Measurements from ENCODE around the gene PROZ.
A peak's percentile ranks its signal among the peaks of the same experiment; 100 is the strongest.

Gene PROZ

GRCh38 chr13:113208421-113209335 lies 50.2 kb downstream of the PROZ start, which contains the start of gene PCID2 (continued):
- TF ChIP-seq, protein P1, sequence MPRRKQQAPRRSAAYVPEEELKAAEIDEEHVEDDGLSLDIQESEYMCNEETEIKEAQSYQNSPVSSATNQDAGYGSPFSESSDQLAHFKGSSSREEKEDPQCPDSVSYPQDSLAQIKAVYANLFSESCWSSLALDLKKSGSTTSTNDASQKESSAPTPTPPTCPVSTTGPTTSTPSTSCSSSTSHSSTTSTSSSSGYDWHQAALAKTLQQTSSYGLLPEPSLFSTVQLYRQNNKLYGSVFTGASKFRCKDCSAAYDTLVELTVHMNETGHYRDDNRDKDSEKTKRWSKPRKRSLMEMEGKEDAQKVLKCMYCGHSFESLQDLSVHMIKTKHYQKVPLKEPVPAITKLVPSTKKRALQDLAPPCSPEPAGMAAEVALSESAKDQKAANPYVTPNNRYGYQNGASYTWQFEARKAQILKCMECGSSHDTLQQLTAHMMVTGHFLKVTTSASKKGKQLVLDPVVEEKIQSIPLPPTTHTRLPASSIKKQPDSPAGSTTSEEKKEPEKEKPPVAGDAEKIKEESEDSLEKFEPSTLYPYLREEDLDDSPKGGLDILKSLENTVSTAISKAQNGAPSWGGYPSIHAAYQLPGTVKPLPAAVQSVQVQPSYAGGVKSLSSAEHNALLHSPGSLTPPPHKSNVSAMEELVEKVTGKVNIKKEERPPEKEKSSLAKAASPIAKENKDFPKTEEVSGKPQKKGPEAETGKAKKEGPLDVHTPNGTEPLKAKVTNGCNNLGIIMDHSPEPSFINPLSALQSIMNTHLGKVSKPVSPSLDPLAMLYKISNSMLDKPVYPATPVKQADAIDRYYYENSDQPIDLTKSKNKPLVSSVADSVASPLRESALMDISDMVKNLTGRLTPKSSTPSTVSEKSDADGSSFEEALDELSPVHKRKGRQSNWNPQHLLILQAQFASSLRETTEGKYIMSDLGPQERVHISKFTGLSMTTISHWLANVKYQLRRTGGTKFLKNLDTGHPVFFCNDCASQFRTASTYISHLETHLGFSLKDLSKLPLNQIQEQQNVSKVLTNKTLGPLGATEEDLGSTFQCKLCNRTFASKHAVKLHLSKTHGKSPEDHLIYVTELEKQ (tag by site-specific recombination; IDR thresholded peaks at IDR 0.05; ENCODE audit: borderline replicate concordance), result 0 out of 2 replicates have a peak, but pooled peaks have one; percentile 49
- TF ChIP-seq ZNF558 (tag by site-specific recombination; IDR thresholded peaks at IDR 0.05) (peak; percentile 51; the same call in 1 of the 2 replicates), ZNF530 (tag by site-specific recombination; IDR thresholded peaks at IDR 0.05; ENCODE audit: low read depth) (no peak), ZNF544 (tag by site-specific recombination; IDR thresholded peaks at IDR 0.05) (no peak), BCL11A (tag by site-specific recombination; IDR thresholded peaks at IDR 0.05; ENCODE audit: low read depth) (peak; percentile 46; the same call in 1 of the 2 replicates), SETDB1 (IDR thresholded peaks at IDR 0.05; ENCODE audit: insufficient read length, low read length) (no peak), ZNF692 (tag by site-specific recombination; IDR thresholded peaks at IDR 0.05) (peak; percentile 89), ZNF513 (tag by site-specific recombination; IDR thresholded peaks at IDR 0.05) (no peak), ZNF776 (tag by site-specific recombination; IDR thresholded peaks at IDR 0.05; ENCODE audit: borderline replicate concordance) (no peak), ZNF202 (tag by site-specific recombination; IDR thresholded peaks at IDR 0.05; ENCODE audit: borderline replicate concordance) (no peak), ZNF416 (tag by site-specific recombination; IDR thresholded peaks at IDR 0.05) (no peak), ZXDB (tag by site-specific recombination; IDR thresholded peaks at IDR 0.05) (no peak), SCRT2 (tag by site-specific recombination; IDR thresholded peaks at IDR 0.05) (peak; percentile 98), ZNF596 (tag by site-specific recombination; IDR thresholded peaks at IDR 0.05) (peak; percentile 31; the same call in 1 of the 2 replicates), KLF16 (tag by site-specific recombination; IDR thresholded peaks at IDR 0.05) (no peak), ZNF214 (tag by site-specific recombination; IDR thresholded peaks at IDR 0.05; ENCODE audit: borderline replicate concordance) (no peak), KLF7 (tag by site-specific recombination; IDR thresholded peaks at IDR 0.05; ENCODE audit: borderline replicate concordance) (peak; percentile 91), REPIN1 (tag by site-specific recombination; IDR thresholded peaks at IDR 0.05; ENCODE audit: low read depth) (peak; percentile 90; the same call in 1 of the 2 replicates), SP2 (tag by site-specific recombination; IDR thresholded peaks at IDR 0.05) (peak; percentile 88), ZNF624 (tag by site-specific recombination; IDR thresholded peaks at IDR 0.05) (peak; percentile 89), ZFP37 (tag by site-specific recombination; IDR thresholded peaks at IDR 0.05) (peak; percentile 99), ZNF114 (tag by site-specific recombination; IDR thresholded peaks at IDR 0.05) (no peak), ZNF146 (tag by site-specific recombination; IDR thresholded peaks at IDR 0.05) (peak; percentile 78), PRDM2 (tag by site-specific recombination; IDR thresholded peaks at IDR 0.05; ENCODE audit: borderline replicate concordance) (no peak), OSR2 (tag by site-specific recombination; IDR thresholded peaks at IDR 0.05) (peak; percentile 45), ZNF701 (tag by site-specific recombination; IDR thresholded peaks at IDR 0.05) (no peak), ZNF211 (tag by site-specific recombination; IDR thresholded peaks at IDR 0.05; ENCODE audit: low read depth) (no peak), ZFHX2 (tag by site-specific recombination; conservative IDR thresholded peaks at IDR 0.05) (peak; percentile 59)
